22Rv1 (cell line): ENCODE measurements around the gene RABGAP1L.

Source experiments
- H3K27ac ChIP-seq: fragments of 450-650 bp; 2 replicates; pipeline ENCODE4 v1.5.1; 2017
- ZFX ChIP-seq: fragments of 450-650 bp; IDR thresholded peaks from 2 replicates; pipeline ENCODE4 v1.6.1; 2017; ENCODE audit warnings: antibody characterized with exemption, borderline replicate concordance
- TF ChIP-seq, protein P1 (sequence below): fragments of 450-650 bp; IDR thresholded peaks from 2 replicates; pipeline ENCODE4 v1.5.1; 2017; ENCODE audit warnings: mild to moderate bottlenecking

The RABGAP1L gene

DNA sequence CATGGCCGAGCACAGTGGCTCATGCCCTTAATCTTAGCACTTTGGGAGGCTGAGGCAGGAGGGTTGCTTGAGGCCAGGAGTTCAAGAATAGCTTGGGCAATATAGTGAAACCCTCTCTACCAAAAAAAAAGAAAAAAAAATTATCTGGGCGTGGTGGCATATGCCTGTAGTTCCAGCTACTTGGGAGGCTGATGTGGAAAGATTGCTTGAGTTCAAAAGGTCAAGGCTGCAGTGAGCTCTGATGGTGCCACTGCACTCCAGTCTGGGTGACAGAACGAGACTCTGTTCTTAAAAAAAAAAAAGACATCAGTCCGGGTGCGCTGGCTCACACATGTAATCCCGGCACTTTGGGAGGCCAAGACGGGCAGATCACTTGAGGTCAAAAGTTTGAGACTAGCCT lies 589.3 kb downstream of the RABGAP1L start:
- H3K27ac ChIP-seq = no peak overlapping the region
- TF ChIP-seq, protein P1, sequence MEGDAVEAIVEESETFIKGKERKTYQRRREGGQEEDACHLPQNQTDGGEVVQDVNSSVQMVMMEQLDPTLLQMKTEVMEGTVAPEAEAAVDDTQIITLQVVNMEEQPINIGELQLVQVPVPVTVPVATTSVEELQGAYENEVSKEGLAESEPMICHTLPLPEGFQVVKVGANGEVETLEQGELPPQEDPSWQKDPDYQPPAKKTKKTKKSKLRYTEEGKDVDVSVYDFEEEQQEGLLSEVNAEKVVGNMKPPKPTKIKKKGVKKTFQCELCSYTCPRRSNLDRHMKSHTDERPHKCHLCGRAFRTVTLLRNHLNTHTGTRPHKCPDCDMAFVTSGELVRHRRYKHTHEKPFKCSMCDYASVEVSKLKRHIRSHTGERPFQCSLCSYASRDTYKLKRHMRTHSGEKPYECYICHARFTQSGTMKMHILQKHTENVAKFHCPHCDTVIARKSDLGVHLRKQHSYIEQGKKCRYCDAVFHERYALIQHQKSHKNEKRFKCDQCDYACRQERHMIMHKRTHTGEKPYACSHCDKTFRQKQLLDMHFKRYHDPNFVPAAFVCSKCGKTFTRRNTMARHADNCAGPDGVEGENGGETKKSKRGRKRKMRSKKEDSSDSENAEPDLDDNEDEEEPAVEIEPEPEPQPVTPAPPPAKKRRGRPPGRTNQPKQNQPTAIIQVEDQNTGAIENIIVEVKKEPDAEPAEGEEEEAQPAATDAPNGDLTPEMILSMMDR = no peak
- no peak for TF ChIP-seq ZFX

DNA sequence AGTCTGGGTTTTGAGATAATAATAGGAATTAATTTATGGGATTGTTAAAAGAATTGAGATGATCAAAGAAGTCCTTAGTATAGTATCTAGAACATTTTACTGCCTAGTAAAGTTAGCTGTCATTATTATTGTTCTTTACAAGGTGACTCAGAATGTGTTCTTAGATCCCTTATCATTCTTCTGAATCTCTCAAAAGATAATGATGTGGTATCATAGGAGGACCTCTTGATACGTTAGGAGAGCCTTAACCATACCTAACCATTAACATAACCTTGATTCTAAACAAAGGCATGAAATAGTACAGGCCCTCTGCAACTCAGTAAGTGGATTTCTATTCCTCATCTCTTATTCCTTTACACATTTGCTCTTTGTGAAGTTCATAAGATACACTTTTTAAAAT lies 593.8 kb downstream of the RABGAP1L start:
- no peak overlapping the region for H3K27ac ChIP-seq
- TF ChIP-seq ZFX = no peak
- TF ChIP-seq, protein P1 = no peak

DNA sequence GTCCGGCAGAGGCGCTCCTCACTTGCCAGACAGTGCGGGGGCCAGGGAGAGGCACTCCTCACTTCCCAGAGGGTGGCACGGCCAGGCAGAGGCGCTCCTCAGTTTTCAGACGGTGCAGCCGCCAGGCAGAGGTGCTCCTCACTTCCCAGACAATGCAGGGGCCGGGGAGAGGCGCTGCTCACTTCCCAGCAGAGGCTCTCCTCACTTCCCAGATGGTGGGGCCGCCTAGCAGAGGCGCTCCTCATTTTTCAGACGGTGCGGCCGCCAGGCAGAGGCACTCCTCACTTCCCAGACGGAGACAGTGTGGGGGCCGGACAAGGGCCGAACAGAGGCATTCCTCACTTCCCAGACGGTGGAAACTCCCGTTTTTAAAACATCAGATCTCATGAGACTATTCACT lies 602.0 kb downstream of the RABGAP1L start:
- TF ChIP-seq, protein P1 = no peak
- TF ChIP-seq ZFX = no peak
- H3K27ac ChIP-seq = no peak overlapping the region

DNA sequence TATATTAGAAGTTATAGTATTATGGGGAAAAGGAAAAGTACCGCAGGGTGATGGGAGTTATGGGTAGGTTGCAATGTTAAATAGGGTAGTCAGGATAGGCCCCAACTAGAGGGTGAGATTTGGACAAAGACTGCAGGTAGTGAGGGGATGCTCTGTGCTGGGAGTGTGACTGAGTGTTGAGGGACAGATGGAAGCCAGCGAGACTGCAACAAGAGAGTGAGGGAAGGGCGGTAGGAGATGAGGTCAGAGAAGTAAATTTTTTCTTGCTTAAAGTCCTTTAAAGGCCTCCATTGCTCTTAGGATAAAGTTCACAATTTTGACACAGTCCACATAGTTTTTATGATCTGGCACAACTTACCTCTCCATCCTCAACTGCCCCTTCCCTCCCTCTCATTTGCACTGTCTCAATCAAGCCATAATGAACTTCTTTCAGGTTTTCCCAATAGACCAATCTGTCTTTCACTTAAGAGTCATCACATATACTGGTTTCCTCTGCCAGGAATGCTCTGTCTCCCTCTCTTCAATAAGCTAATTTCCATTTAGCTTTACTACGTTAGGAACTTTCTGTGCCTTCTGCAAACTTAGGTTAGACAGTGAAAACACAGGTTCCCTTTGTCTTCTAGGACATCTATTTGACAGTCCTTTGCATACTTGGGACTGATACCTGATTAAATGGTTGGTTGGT lies 602.7 kb downstream of the RABGAP1L start:
- TF ChIP-seq, protein P1 = no peak
- TF ChIP-seq ZFX = no peak
- H3K27ac ChIP-seq = no peak overlapping the region

DNA sequence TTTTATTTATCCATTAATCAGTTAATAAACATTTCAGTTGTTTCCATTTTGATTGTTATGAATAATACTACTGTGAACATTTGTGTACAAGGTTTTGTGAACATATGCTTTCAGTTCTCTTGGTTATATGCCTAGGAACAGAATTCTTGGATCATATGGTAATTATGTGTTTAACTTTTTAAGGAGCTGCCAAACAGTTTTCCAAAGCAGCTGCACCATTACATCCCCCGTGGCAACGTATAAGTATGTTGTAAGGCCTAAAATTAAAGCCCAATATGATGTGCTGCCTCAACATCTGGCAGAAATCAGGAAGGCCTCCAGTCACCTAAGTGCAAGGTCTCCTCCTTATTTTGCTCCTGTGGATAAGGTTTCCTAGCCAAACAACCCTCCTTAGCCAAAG lies 604.9 kb downstream of the RABGAP1L start:
- TF ChIP-seq ZFX = no peak
- TF ChIP-seq, protein P1 = no peak
- no peak overlapping the region for H3K27ac ChIP-seq

DNA sequence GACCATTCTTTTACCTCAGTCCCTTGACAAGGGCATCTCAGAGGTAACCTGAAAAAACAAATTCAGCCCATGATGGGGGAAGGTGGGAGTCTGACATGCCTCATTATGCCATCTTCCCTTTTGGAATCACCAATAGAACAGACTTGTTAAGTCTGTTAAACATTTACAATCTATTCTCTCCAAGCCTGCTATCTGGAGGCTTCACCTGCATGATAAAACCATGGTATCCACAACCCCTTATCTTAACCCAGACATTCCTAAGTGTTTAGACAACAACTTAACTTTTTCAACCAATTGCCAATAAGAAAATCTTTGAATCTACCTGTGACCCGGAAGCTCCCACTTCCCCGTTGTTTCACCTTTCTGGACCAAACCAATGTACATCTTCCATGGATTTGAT lies 607.4 kb downstream of the RABGAP1L start:
- TF ChIP-seq ZFX = no peak
- TF ChIP-seq, protein P1 = no peak
- H3K27ac ChIP-seq = no peak overlapping the region

DNA sequence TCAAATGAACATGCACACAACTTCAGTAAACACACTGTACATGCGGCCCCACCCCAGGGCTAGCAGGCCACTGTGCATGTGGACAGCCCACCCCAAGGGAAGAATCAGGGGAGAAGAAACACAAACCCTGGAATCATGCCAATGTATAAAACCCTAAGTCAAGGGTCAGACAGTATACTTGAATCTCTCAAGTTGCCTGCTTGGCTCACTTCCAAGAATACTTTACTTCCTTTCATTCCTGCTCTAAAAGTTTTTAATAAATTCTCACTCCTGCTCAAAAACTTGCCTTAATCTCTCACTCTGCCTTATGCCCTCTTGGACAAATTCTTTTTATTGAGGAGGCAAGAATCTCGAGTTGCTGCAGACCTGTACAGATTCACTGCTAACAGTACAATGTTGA lies 609.2 kb downstream of the RABGAP1L start:
- H3K27ac ChIP-seq = no peak overlapping the region
- no peak for TF ChIP-seq ZFX
- TF ChIP-seq, protein P1 = no peak
